IMR-90 (cell line): ENCODE results near the gene PBOV1.

ENCODE experiments used
- CTCF ChIP-seq: conservative IDR thresholded peaks from 2 replicates; pipeline ENCODE4 v1.5.1; 2012; ENCODE audit warnings: mild to moderate bottlenecking, low read depth, low read length, improper control_type of control experiment
- FOS ChIP-seq: fragments of 150-350 bp; IDR thresholded peaks from 2 replicates; pipeline ENCODE4 v1.6.1; 2016; ENCODE audit warnings: low read depth, low read length
- MAFK ChIP-seq: IDR thresholded peaks from 2 replicates; pipeline ENCODE4 v1.6.1; 2012; ENCODE audit warnings: low read depth, low read length, improper control_type of control experiment
- POLR2A ChIP-seq: IDR thresholded peaks from 2 replicates; pipeline ENCODE4 v1.6.1; 2012; ENCODE audit warnings: mild to moderate bottlenecking, low read depth, low read length
- RFX5 ChIP-seq: IDR thresholded peaks from 2 replicates; pipeline ENCODE4 v1.8.0; 2012; ENCODE audit warnings: low read depth, mild to moderate bottlenecking, low read length, moderate library complexity
- SMC3 ChIP-seq: fragments of 150-350 bp; IDR thresholded peaks from 2 replicates; pipeline ENCODE4 v1.6.1; 2016; ENCODE audit warnings: low read depth, mild to moderate bottlenecking, antibody characterized with exemption, low read length, moderate library complexity
- TF ChIP-seq, protein P1 (sequence below): fragments of 150-350 bp; IDR thresholded peaks from 2 replicates; pipeline ENCODE4 v1.6.1; 2017; ENCODE audit warnings: mild to moderate bottlenecking, antibody characterized with exemption, low read length, low read depth

DNA sequence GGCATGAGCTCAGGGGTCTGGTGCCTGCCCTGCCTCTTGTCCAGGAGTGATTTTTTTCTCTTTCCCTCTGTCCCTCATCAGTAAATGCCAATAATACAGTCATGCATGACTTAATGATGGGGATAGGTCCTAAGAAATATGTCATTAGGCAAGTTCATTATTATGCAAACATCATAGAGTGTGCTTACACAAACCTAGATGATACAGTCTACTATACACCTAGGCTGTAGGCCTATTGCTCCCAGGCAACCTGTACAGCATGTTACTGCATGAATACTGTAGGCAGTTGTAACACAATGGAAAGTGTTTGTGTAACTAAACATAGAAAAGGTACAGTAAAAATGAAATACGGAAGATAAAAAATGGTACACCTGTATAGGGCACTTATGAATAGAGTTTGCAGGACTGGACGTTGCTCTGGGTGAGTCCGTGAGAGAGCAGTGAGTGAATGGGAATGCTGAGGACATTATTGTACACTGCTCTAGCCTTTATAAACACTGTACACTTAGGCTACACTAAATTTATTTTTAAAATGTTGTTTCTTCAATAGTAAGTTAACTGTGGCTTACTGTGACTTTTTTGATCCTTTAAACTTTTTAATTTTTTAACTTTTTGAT, 22.1 kb downstream of the PBOV1 start:
- TF ChIP-seq, protein P1, sequence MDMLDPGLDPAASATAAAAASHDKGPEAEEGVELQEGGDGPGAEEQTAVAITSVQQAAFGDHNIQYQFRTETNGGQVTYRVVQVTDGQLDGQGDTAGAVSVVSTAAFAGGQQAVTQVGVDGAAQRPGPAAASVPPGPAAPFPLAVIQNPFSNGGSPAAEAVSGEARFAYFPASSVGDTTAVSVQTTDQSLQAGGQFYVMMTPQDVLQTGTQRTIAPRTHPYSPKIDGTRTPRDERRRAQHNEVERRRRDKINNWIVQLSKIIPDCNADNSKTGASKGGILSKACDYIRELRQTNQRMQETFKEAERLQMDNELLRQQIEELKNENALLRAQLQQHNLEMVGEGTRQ = no peak
- TF ChIP-seq CTCF = no peak
- no peak for TF ChIP-seq POLR2A
- no peak for TF ChIP-seq RFX5
- no peak for TF ChIP-seq SMC3
- no peak for TF ChIP-seq FOS
- no peak for TF ChIP-seq MAFK
